K562 (cell line): ENCODE data around the gene CHST8. TPM values are rescaled to one million over a fixed set of nuclear protein-coding genes. Genes with fewer than 3 reads are reported as not detected.

ENCODE experiments used
- ATAC-seq: fragments of 200-7000 bp; cut with Tn5 transposase; 3 replicates; pipeline ENCODE4 v1.9.1; 2020; ENCODE audit warnings: moderate library complexity
- BruUV-seq: library from RNA; stranded (reverse); fragments of 400-500 nt; replicated peaks from 2 replicates; lab custom pipeline; 2021; lab: Mats Ljungman, UMichigan
- CTCF ChIA-PET: fragments of 300-600 bp; formaldehyde crosslinking; extraction: SDS; loops from one replicate; lab custom pipeline; 2021; ENCODE audit warnings: low intra/inter-chr PET ratio; lab: Yijun Ruan, JAX
- POLR2A ChIA-PET: fragments of 300-600, 350-650 bp; sonication (Branson Sonifier 250); formaldehyde crosslinking; extraction: SDS; loops from one replicate; lab custom pipeline; 2021; ENCODE audit warnings: antibody characterized with exemption, inconsistent platforms; lab: Yijun Ruan, JAX
- DNase-seq, 4 experiments: peaks; one replicate each; pipeline versions ENCODE4 v3.0.0 to v3.0.0-alpha.2; 2011 to 2018; ENCODE audit warnings: low spot score in 3 of 4, mixed read lengths in 3 of 4; ENCODE audit errors: extremely low read depth in 1 of 4
- FAIRE-seq: peaks from 2 replicates; lab custom pipeline; 2011; peaks lifted over from hg19 to GRCh38; lab: Jason Lieb, UNC
- H2AFZ ChIP-seq: 2 replicates; pipeline ENCODE4 v1.6.0; 2011; ENCODE audit warnings: low read depth, low read length, control low read depth, inconsistent platforms
- H3K27ac ChIP-seq: fragments of 200-600 bp; 3 replicates; pipeline ENCODE4 v1.8.0; 2011; ENCODE audit warnings: low read depth, mild to moderate bottlenecking, control low read depth, inconsistent platforms, low read length, moderate library complexity, mixed read lengths; ENCODE audit errors: extremely low read depth
- H3K27me3 ChIP-seq, 2 experiments: fragments of 300-600 bp in 1 of 2; 2 replicates in 1 of 2; 3 replicates in 1 of 2; pipeline versions ENCODE4 v1.6.0 to v1.8.0; 2011; ENCODE audit warnings: inconsistent platforms in 2 of 2, low read length in 2 of 2, mild to moderate bottlenecking in 1 of 2, mixed read lengths in 1 of 2, moderate library complexity in 1 of 2; ENCODE audit not compliant: control insufficient read depth in 2 of 2, insufficient read depth in 2 of 2
- H3K36me3 ChIP-seq: fragments of 300-600 bp; 3 replicates; pipeline ENCODE4 v1.8.0; 2011; ENCODE audit warnings: mild to moderate bottlenecking, low read length, inconsistent platforms; ENCODE audit not compliant: control insufficient read depth, insufficient read depth
- H3K4me1 ChIP-seq, 2 experiments: fragments of 200-600 bp in 1 of 2; replicated peaks in 1 of 2; 2 replicates in 1 of 2; 3 replicates in 1 of 2; pipeline versions ENCODE4 v1.5.1 to v1.8.0; 2011; ENCODE audit warnings: inconsistent platforms in 2 of 2, low read length in 2 of 2, mild to moderate bottlenecking in 1 of 2, mixed read lengths in 1 of 2, moderate library complexity in 1 of 2; ENCODE audit not compliant: control insufficient read depth in 2 of 2, insufficient read depth in 2 of 2
- H3K4me2 ChIP-seq: 2 replicates; pipeline ENCODE4 v1.6.1; 2011; ENCODE audit warnings: low read length, control low read depth, inconsistent platforms, mixed read lengths; ENCODE audit not compliant: insufficient read depth
- H3K4me3 ChIP-seq: fragments of 200-600 bp; sonication (generic), shearing (Covaris generic); 2 replicates; pipeline ENCODE4 v1.5.1; 2016; ENCODE audit warnings: control low read depth, inconsistent platforms
- H3K79me2 ChIP-seq: fragments of 200-600 bp; 3 replicates; pipeline ENCODE4 v1.8.0; 2011; ENCODE audit warnings: low read length, inconsistent platforms; ENCODE audit not compliant: control insufficient read depth, insufficient read depth
- H3K9ac ChIP-seq, 2 experiments: 2 replicates each; pipeline versions ENCODE4 v1.6.0 to v1.6.1; 2011; ENCODE audit warnings: low read depth in 2 of 2, low read length in 2 of 2, control low read depth in 1 of 2, inconsistent platforms in 1 of 2, mild to moderate bottlenecking in 1 of 2, mixed read lengths in 1 of 2; ENCODE audit not compliant: insufficient read depth in 1 of 2
- H3K9me1 ChIP-seq: one replicate; pipeline ENCODE4 v1.6.0; 2011; ENCODE audit warnings: inconsistent platforms, mild to moderate bottlenecking, low read length, moderate library complexity; ENCODE audit not compliant: control insufficient read depth, insufficient read depth
- H3K9me3 ChIP-seq: replicated peaks from 2 replicates; pipeline ENCODE4 v1.5.1; 2011; ENCODE audit warnings: low read depth, low read length, inconsistent platforms; ENCODE audit not compliant: control insufficient read depth, insufficient read depth
- H4K20me1 ChIP-seq: replicated peaks from 2 replicates; pipeline ENCODE4 v1.6.1; 2011; ENCODE audit warnings: low read length, inconsistent platforms, mixed read lengths; ENCODE audit not compliant: control insufficient read depth, insufficient read depth
- CCAR2 ChIP-seq: fragments of 200-400 bp; formaldehyde crosslinking; IDR thresholded peaks from 2 replicates; pipeline ENCODE4 v1.6.1; 2017; ENCODE audit warnings: mild to moderate bottlenecking, low read depth, low read length
- POLR2G ChIP-seq: fragments of 200-400 bp; formaldehyde crosslinking; IDR thresholded peaks from 2 replicates; pipeline ENCODE4 v1.6.1; 2017; ENCODE audit warnings: low read depth, mild to moderate bottlenecking, antibody characterized with exemption, low read length, moderate library complexity
- WGBS: fragments of 100-300 bp; shearing (Covaris generic); methylation state at CpG from one replicate; pipeline ENCODE4 v1.1.6; 2016; ENCODE audit warnings: low coverage, mixed read lengths; ENCODE audit not compliant: insufficient coverage; ENCODE audit errors: missing lambda C conversion rate; 5-methylcytosine and 5-hydroxymethylcytosine counted together
- in situ Hi-C: fragments of 300-500 bp; cut with MboI; formaldehyde crosslinking; loops from 4 replicates; pipeline ENCODE4 v1.15.0; 2018; ENCODE audit warnings: inconsistent platforms, mixed read lengths
- intact Hi-C: fragments of 100-400 bp; cut with micrococcal nuclease; formaldehyde crosslinking; loops from 2 replicates; pipeline ENCODE4 v1.14.2; 2022
- polyA plus RNA-seq, 8 experiments: library from polyadenylated mRNA; depleted of rRNA in 4 of 8; stranded (reverse) in 5 of 8; unstranded in 3 of 8; fragments of >200 nt; fragmentation: Nextera tagmentation in 2 of 8; fragmentation: Illumina TruSeq in 1 of 8; extraction: Ambion mirVana in 2 of 8; extraction: Trizol in 1 of 8; gene quantifications; 2 replicates each; pipeline versions ENCODE4 v1.2.1 to v1.2.3, GENCODE V29; 2011 to 2014; ENCODE audit warnings: inconsistent platforms in 1 of 8, missing spikeins in 1 of 8
- total RNA-seq, 7 experiments: library from RNA; depleted of rRNA in 6 of 7; stranded (reverse); fragments of >200 nt in 6 of 7; fragmentation: Illumina TruSeq in 2 of 7; extraction: Trizol in 2 of 7; gene quantifications; 2 replicates each; pipeline versions ENCODE4 v1.2.1 to v1.2.3, GENCODE V29; 2011 to 2021; ENCODE audit warnings: low replicate concordance in 1 of 7

CHST8 gene
- total and polyA plus RNA-seq, 9 of the 15 experiments (the other 6 are each of a cell fraction or from before 2014, with no cell fraction given) = 0.11 TPM; not detected in 8

DNA sequence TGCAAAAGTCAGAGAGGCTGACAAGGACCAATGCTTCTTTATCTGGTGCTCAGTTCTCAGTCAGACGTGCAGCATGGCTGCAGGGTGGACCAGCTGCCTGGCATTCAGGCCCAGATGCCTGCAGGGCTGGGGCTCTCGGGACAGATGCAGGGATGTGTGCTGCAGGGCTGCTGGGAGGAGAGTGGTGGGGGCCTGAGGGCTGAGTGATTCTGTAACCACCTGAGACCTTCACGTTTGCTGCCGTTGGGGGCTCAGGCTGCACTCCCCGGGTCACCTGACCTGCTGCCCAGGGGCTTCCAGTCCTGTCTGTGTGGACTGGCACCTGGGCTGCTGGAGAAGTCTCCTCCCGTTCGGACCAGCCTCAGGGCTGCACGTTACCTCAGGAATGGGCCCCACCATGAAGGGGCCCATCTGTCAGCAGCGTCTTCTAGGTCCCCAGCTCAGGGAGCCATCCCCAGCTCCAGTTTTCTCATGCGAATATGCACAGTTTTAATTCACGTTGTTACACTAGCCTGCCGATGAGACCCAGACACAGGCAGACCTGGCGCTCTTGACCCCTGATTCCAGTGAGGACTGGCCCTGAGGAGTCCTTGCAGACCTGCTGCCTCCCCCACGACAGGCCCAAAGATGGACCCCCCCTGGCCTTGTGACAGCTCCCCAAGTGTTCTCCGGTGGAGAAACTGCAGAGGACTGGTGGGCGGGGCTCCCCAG, 191.8 kb downstream of the CHST8 start:
- ChIA-PET POLR2A (interaction anchor here (1.3 kb wide), 1 partner anchor 15 kb away, joined by 3 read pairs; no protein-coding TSS in a partner anchor), CTCF (no interaction called here)
- Histone ChIP-seq H3K9ac (no peak overlapping the region), H3K9me1 (no peaks in the 10 kb centered on the region), H3K9me3 (no peaks in the 10 kb centered on the region), H2AFZ (no peak overlapping the region), H3K4me1 (peaks cover 0 to 7% of the 10 kb centered on the region in 2 experiments; a peak in 2 of 5 replicates), H3K4me2 (no peak overlapping the region), H3K27ac (no peak overlapping the region), H3K36me3 (peaks cover 30% of the 10 kb centered on the region; the same call in 1 of the 3 replicates), H3K27me3 (no peaks in the 10 kb centered on the region), H3K4me3 (no peak overlapping the region), H3K79me2 (no peaks in the 10 kb centered on the region), H4K20me1 (no peaks in the 10 kb centered on the region)
- intact Hi-C loops (no loop called here), in situ Hi-C loops (no loop called here)
- BruUV-seq = no TSS peak
- 0 out of 2 replicates have a peak, but pooled peaks have one; percentile 13 for TF ChIP-seq POLR2G
- TF ChIP-seq CCAR2 = no peak
- FAIRE-seq (no peak), ATAC-seq (no peak), DNase-seq (no peak)
- 77% methylated on average over 16 of the region's 16 CpGs for WGBS
